KMS-11 (cell line): ENCODE data around the gene PDE4D.

Experiments
- H2AFZ ChIP-seq: fragments of 200-600 bp; sonication (generic); 2 replicates; pipeline ENCODE4 v1.6.1; 2016; ENCODE audit warnings: antibody characterized with exemption, mixed run types, low read depth
- H3K27ac ChIP-seq: fragments of 200-600 bp; sonication (generic); 2 replicates; pipeline ENCODE4 v1.6.1; 2016; ENCODE audit warnings: mild to moderate bottlenecking, mixed run types
- H3K27me3 ChIP-seq: fragments of 200-600 bp; sonication (generic); 2 replicates; pipeline ENCODE4 v1.6.1; 2017; ENCODE audit warnings: mild to moderate bottlenecking, low read depth, mixed run types, moderate library complexity; ENCODE audit not compliant: insufficient read depth
- H3K36me3 ChIP-seq: fragments of 200-600 bp; sonication (generic); 2 replicates; pipeline ENCODE4 v1.6.1; 2017; ENCODE audit warnings: mild to moderate bottlenecking, mixed run types; ENCODE audit not compliant: insufficient read depth
- H3K4me1 ChIP-seq: fragments of 200-600 bp; sonication (generic); 2 replicates; pipeline ENCODE4 v1.6.1; 2016; ENCODE audit warnings: mild to moderate bottlenecking, low read depth, mixed run types; ENCODE audit not compliant: poor library complexity, severe bottlenecking
- H3K4me2 ChIP-seq: fragments of 200-600 bp; sonication (generic); 2 replicates; pipeline ENCODE4 v1.7.0; 2016; ENCODE audit warnings: mild to moderate bottlenecking, mixed run types
- H3K4me3 ChIP-seq: fragments of 200-600 bp; sonication (generic); IDR thresholded peaks from 2 replicates; pipeline ENCODE4 v1.6.1; 2017; ENCODE audit warnings: low read depth, low read length, mixed read lengths; ENCODE audit not compliant: insufficient read depth
- H3K79me2 ChIP-seq: fragments of 200-600 bp; sonication (generic); 2 replicates; pipeline ENCODE4 v1.6.1; 2016; ENCODE audit warnings: low read depth, mixed run types; ENCODE audit not compliant: insufficient read depth
- H3K9ac ChIP-seq: fragments of 200-600 bp; sonication (generic); 2 replicates; pipeline ENCODE4 v1.6.1; 2016; ENCODE audit warnings: mild to moderate bottlenecking, mixed run types
- H4K20me1 ChIP-seq: fragments of 200-600 bp; sonication (generic); 2 replicates; pipeline ENCODE4 v1.6.1; 2016; ENCODE audit warnings: mild to moderate bottlenecking, mixed run types; ENCODE audit not compliant: insufficient read depth
- TF ChIP-seq, protein P1 (sequence below): fragments of 200-600 bp; sonication (generic); conservative IDR thresholded peaks from 2 replicates; pipeline ENCODE4 v1.6.1; 2017; ENCODE audit warnings: low read depth, mild to moderate bottlenecking, antibody characterized with exemption, low read length, moderate library complexity, mixed read lengths

PDE4D gene

DNA sequence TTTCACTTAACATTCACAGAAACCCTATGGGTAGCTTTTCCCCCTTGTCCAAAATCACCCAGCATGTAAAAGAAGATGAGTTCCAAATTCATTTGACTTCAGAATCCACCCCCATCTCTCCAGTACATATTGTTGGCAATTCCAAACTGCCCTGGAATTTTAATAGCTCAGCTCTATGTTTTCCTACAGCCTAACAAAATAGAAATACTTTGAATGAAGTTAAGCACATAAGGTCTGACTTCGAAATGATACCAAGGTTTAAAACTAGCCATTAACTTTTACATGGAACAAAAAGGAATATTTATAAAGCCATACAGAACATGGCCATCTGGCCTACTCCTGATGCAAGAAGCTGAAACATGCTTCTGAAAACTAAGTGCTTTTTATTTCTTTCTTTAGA lies 634.3 kb downstream of the PDE4D start:
- Histone ChIP-seq H2AFZ (no peak overlapping the region), H3K27ac (no peak overlapping the region), H3K36me3 (no peaks in the 10 kb centered on the region), H4K20me1 (no peaks in the 10 kb centered on the region), H3K9ac (no peak overlapping the region), H3K79me2 (no peaks in the 10 kb centered on the region), H3K4me2 (no peak overlapping the region), H3K4me1 (no peaks in the 10 kb centered on the region), H3K4me3 (no peak overlapping the region), H3K27me3 (no peaks in the 10 kb centered on the region)
- TF ChIP-seq, protein P1, sequence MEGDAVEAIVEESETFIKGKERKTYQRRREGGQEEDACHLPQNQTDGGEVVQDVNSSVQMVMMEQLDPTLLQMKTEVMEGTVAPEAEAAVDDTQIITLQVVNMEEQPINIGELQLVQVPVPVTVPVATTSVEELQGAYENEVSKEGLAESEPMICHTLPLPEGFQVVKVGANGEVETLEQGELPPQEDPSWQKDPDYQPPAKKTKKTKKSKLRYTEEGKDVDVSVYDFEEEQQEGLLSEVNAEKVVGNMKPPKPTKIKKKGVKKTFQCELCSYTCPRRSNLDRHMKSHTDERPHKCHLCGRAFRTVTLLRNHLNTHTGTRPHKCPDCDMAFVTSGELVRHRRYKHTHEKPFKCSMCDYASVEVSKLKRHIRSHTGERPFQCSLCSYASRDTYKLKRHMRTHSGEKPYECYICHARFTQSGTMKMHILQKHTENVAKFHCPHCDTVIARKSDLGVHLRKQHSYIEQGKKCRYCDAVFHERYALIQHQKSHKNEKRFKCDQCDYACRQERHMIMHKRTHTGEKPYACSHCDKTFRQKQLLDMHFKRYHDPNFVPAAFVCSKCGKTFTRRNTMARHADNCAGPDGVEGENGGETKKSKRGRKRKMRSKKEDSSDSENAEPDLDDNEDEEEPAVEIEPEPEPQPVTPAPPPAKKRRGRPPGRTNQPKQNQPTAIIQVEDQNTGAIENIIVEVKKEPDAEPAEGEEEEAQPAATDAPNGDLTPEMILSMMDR: no peak

DNA sequence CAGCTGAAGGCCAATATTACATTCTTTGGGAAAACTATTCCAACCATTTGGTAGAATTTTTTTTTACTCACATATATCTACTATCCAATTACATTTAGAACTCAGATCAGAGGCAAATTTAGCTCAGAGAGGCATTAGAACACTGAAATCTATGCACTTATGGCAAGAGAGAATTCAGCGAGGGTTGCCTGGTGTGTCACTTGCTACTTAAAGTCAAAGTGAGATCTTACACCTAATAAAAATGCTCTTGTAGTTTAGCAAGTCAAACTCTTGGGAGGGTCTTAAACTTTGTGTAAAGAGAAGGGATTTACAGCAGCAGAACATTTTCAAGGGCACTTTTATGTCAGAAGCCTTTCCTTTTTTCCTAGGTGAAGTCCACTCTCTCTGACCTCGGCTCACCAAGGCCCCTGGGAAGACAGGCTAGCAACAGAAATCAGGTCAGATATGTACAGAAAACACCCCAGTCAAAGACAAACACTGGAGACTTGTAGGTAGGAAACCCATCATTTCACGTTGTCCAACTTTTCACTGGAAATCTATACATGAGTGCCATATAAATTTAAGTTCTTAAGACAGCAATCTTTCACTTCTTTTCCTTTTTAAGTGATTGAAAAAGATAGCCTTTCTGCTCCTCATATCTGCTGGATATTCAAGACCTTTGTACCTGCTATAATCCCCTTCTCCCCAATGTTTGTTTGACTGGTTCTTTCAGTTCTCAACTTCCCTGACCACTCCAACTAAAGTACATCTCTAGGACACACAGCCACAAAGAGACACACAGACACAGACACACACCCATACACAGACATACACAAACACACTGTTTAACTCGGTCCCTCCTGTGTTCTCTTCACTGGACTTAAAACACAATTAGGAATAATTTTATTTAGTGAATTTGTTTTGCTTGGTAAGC lies 635.8 kb downstream of the PDE4D start:
- no peak overlapping the region for H3K27ac ChIP-seq
- no peak overlapping the region for H3K4me2 ChIP-seq
- H3K27me3 ChIP-seq: no peaks in the 10 kb centered on the region

DNA sequence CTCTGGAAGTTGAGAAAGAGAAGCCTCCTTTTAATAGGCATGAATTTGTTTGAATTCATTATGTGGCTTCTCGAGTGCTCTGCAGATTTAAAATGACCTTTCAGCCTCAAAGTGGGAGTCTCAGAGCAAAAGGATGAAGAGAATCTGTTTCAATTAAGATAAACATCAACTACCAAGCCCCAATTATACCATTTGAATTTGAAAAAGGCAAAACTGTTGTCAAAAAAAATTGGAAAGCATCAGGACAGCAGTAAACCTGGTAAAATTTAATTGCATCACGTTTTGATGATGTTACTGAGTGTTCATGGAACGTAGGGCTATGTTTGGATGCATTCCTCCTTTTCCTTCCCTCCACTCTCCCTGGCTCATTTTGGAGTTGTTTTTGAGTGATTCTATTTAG lies 637.2 kb downstream of the PDE4D start:
- no peak overlapping the region for H3K27ac ChIP-seq
- no peaks in the 10 kb centered on the region for H3K79me2 ChIP-seq
- H3K4me3 ChIP-seq: no peak overlapping the region
- H3K36me3 ChIP-seq: no peaks in the 10 kb centered on the region
- no peaks in the 10 kb centered on the region for H4K20me1 ChIP-seq
- H3K9ac ChIP-seq: no peak overlapping the region
- no peak overlapping the region for H2AFZ ChIP-seq
- no peaks in the 10 kb centered on the region for H3K4me1 ChIP-seq
- H3K4me2 ChIP-seq: no peak overlapping the region
- H3K27me3 ChIP-seq: no peaks in the 10 kb centered on the region
- TF ChIP-seq, protein P1: no peak

More for the DNA sequence above, 635.8 kb downstream of the PDE4D start:
- Histone ChIP-seq H3K4me3 (no peak overlapping the region), H3K36me3 (no peaks in the 10 kb centered on the region), H3K9ac (no peak overlapping the region), H3K79me2 (no peaks in the 10 kb centered on the region), H2AFZ (no peak overlapping the region), H3K4me1 (no peaks in the 10 kb centered on the region), H4K20me1 (no peaks in the 10 kb centered on the region)
- TF ChIP-seq, protein P1: no peak

DNA sequence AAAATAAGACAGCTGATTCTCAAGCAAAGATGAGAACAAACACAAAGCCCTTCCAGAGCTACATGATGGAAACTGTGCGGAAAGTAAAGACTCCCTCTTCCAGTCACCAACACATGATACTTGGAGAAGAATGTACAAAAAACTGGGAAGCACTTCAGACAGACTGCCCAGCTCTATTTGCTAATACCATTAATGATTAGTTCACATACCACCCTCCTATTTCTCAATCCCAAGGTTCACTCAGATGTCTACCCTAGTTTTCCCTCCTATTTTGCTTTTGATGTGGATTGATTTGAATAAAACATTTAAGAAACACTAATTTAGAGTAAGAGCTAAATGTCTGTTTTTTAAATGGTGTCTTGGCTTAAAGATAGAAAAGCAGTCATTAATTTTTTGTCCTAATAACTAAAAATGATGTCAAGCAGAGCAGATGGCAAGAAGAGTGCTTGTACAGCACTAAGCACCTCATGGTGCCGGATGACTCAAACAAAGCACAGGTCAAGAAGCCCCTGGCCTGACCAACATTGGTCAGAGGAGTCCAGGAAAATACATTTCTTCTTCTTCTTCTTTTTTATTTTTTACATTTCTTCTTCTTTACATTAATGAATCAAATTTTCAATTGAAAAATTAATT lies 639.4 kb downstream of the PDE4D start:
- no peak overlapping the region for H3K27ac ChIP-seq
- TF ChIP-seq, protein P1: no peak
- no peak overlapping the region for H3K4me2 ChIP-seq
- H3K27me3 ChIP-seq: no peaks in the 10 kb centered on the region
- no peaks in the 10 kb centered on the region for H3K36me3 ChIP-seq
- H3K4me1 ChIP-seq: no peaks in the 10 kb centered on the region
- H3K4me3 ChIP-seq: no peak overlapping the region
- no peak overlapping the region for H2AFZ ChIP-seq
- no peaks in the 10 kb centered on the region for H4K20me1 ChIP-seq
- H3K79me2 ChIP-seq: no peaks in the 10 kb centered on the region
- no peak overlapping the region for H3K9ac ChIP-seq
